Colonic mucosa (tissue), 4 donors: ENCODE data around the gene PFKFB4. TPM values are rescaled to one million over a fixed set of nuclear protein-coding genes. Genes with fewer than 3 reads are reported as not detected.

Experiments used
- DNase-seq: peaks from one replicate; pipeline ENCODE4 v3.0.0-alpha.2; 2020
- H3K27ac ChIP-seq: fragments of 200-600 bp; one replicate; pipeline ENCODE4 v1.8.0; 2021
- H3K27me3 ChIP-seq: fragments of 200-600 bp; one replicate; pipeline ENCODE4 v1.8.0; 2021
- H3K36me3 ChIP-seq: fragments of 200-600 bp; one replicate; pipeline ENCODE4 v1.8.0; 2021
- H3K4me1 ChIP-seq: fragments of 200-600 bp; one replicate; pipeline ENCODE4 v1.8.0; 2021; ENCODE audit warnings: mild to moderate bottlenecking
- H3K4me3 ChIP-seq: fragments of 200-600 bp; one replicate; pipeline ENCODE4 v1.8.0; 2021
- H3K9ac ChIP-seq, 2 donors: one replicate each; pipeline ENCODE4 v1.7.0; 2013; ENCODE audit warnings: control low read depth in 2 of 2, low read depth in 2 of 2, low read length in 2 of 2
- H3K9me3 ChIP-seq: fragments of 200-600 bp; one replicate; pipeline ENCODE4 v1.8.0; 2021
- intact Hi-C: fragments of 100-400 bp; cut with DNase I; formaldehyde crosslinking; loops from one replicate; pipeline ENCODE4 v1.14.1; 2022
- total RNA-seq, 2 donors: library from RNA; stranded (reverse); fragmentation: NEBNext Ultra II Directional in 1 of 2; extraction: Animal tissue kit (Norgen Biotek cat#: 25700) in 1 of 2; gene quantifications; one replicate each; pipeline ENCODE4 v1.2.1, GENCODE V29; 2021
- TF ChIP-seq, protein P1 (sequence below): fragments of 200-600 bp; IDR thresholded peaks from one replicate; pipeline ENCODE4 v1.8.0; 2022; ENCODE audit warnings: antibody characterized with exemption, mild to moderate bottlenecking
- donor health status: healthy.
- donor health status: DM: no; HTN: no; CAD: no.
- donor health status: DM: no; HTN: no; CAD: no.

PFKFB4 gene
- total RNA-seq, 2 donors from 2014 or later = 8.1 to 51.0 TPM

DNA sequence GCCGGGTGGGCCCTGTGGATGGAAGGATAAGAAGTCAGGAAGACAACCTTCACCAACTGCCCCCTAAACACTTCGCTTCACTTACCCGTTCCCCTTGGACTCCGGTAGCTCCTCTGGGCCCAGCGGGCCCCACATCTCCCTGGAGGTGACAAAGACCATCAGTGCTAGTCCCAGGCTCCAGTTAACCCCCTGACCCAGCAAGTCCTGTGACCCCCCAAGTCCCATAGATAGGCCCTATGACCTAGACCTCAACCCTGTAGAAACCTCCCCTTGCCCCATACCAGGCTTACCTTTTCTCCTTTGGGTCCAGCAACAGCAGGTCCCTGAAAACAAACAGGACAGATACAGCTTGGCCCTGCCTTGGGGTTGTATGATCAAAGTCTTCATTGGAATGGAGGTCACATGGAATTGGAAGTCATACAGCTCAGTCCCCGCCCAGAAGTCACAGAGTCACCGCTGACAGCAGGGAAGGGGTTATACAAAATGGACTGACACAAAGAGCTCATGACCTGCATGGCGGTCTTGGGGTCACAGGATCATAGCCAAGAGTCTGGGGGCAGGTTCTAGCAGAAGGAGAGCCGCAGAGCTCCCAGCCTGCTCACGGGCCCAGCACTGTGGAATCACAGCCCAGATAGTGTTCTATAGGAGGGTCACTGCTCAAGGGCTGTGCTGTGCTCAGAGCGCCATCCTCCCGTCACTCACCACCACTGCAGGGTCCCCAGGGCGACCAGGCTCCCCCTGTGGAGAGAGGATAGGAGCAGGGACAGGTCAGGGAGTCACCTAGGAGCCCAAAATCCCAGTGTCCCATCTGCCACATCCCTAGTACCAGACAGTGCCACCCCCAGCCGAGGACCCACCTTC, 25.2 kb upstream of the PFKFB4 start:
- H3K36me3 ChIP-seq = no peaks in the 10 kb centered on the region
- intact Hi-C loops = no loop called here

DNA sequence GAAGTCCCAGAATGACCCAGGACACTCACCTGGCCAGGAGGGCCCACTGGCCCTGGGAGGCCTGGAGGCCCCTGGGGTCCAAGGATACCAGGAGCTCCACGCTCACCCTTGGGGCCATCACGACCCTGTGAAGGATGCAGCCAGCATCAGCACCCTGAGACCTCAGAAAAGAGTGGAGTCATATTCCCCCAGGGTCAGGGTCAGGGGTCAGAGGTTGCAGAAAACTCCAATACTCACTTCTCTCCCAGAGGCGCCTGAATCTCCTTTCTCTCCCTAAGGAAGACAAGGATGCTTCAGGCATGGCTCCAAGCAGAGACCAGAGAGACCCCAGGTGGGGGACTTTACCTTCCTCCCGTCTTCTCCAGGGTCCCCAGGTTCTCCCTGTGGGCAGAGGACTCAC, 20.0 kb upstream of the PFKFB4 start:
- DNase-seq = no peak
- no peaks in the 10 kb centered on the region for H3K36me3 ChIP-seq
- no peak overlapping the region for H3K9ac ChIP-seq
- H3K4me3 ChIP-seq = no peak overlapping the region
- TF ChIP-seq, protein P1, sequence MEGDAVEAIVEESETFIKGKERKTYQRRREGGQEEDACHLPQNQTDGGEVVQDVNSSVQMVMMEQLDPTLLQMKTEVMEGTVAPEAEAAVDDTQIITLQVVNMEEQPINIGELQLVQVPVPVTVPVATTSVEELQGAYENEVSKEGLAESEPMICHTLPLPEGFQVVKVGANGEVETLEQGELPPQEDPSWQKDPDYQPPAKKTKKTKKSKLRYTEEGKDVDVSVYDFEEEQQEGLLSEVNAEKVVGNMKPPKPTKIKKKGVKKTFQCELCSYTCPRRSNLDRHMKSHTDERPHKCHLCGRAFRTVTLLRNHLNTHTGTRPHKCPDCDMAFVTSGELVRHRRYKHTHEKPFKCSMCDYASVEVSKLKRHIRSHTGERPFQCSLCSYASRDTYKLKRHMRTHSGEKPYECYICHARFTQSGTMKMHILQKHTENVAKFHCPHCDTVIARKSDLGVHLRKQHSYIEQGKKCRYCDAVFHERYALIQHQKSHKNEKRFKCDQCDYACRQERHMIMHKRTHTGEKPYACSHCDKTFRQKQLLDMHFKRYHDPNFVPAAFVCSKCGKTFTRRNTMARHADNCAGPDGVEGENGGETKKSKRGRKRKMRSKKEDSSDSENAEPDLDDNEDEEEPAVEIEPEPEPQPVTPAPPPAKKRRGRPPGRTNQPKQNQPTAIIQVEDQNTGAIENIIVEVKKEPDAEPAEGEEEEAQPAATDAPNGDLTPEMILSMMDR = no peak
- no peaks in the 10 kb centered on the region for H3K27me3 ChIP-seq
- H3K4me1 ChIP-seq = no peaks in the 10 kb centered on the region
- no peak overlapping the region for H3K27ac ChIP-seq
- no peaks in the 10 kb centered on the region for H3K9me3 ChIP-seq
- intact Hi-C loops = no loop called here

More for the DNA sequence above, 25.2 kb upstream of the PFKFB4 start:
- Histone ChIP-seq H3K27me3 (no peaks in the 10 kb centered on the region), H3K27ac (no peak overlapping the region), H3K9me3 (no peaks in the 10 kb centered on the region), H3K4me3 (no peak overlapping the region), H3K9ac (no peak overlapping the region), H3K4me1 (no peaks in the 10 kb centered on the region)
- DNase-seq = no peak
- TF ChIP-seq, protein P1 = no peak

DNA sequence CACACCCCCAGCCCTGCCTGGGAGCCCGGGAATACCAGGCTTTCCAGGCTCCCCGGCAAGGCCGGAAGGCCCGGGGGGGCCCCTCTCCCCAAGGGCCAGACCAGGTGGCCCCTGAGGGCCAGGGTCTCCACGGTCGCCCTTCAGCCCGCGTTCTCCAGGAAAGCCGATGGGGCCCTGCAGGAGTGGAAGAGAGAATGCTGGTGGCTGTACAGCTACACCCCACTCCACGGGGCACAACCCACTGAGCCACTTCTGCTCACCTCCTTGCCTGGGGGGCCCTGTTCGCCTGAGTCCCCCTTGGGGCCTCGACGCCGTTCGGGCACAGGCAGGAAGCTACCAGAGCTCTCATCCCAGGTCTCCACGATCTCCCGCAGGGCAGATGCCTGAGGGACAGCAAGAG, 18.8 kb upstream of the PFKFB4 start:
- Histone ChIP-seq H3K27ac (no peak overlapping the region), H3K27me3 (no peaks in the 10 kb centered on the region), H3K4me3 (no peak overlapping the region), H3K4me1 (no peaks in the 10 kb centered on the region), H3K9ac (no peak overlapping the region), H3K36me3 (no peaks in the 10 kb centered on the region), H3K9me3 (no peaks in the 10 kb centered on the region)
- DNase-seq = no peak
- intact Hi-C loops = no loop called here
- TF ChIP-seq, protein P1 = no peak

DNA sequence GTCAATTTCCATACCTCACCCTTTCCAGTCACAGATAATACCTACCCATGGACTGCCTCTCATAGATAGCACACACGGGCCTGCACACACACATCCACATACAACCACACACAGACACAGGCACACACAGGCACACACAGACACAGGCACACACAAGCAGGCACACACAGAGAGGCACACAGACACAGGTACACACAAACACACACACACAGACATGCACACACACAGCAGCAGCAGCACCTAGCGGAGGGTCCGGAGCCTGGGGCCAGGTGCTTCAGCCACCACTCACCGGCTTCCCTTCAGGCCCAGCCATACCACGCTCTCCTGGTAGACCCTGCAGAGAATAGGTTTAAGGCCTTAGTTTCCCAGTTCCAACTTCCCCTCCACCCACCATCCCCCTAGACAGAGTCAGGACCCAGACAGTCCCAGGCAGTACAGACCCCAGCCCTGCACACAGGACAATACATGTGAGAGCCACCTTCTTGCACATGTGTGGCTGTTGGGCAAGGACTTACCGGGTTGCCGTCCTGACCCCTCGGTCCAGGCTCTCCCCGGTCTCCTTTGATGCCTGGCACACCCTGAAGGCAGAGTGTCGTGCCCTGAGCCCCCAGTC, 17.5 kb upstream of the PFKFB4 start:
- H3K4me3 ChIP-seq = no peak overlapping the region
- no peak for DNase-seq
- intact Hi-C loops = no loop called here
- H3K27ac ChIP-seq = no peak overlapping the region
- H3K9me3 ChIP-seq = no peaks in the 10 kb centered on the region
- TF ChIP-seq, protein P1 = no peak
- H3K9ac ChIP-seq = no peak overlapping the region
- H3K27me3 ChIP-seq = no peaks in the 10 kb centered on the region
- H3K36me3 ChIP-seq = no peaks in the 10 kb centered on the region
- no peaks in the 10 kb centered on the region for H3K4me1 ChIP-seq

DNA sequence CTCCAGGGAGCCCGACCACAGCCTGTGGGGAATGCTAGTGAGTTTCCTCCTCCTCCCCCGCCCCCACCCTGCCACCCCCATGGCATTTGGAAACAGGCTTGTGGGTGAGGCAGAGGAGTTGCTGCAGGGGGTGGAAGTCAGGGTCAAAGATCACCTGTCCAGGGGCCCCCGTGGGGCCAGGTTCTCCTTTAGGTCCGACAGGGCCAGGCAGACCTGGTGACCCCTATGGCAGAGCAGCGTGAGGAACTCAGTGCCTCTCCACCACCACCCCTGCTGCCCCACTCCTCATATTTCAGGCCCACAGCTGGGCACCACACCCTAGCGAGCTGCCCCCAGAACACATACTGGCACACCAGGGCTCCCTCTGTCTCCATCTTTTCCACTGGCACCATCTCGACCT, 15.9 kb upstream of the PFKFB4 start:
- Histone ChIP-seq H3K36me3 (no peaks in the 10 kb centered on the region), H3K9me3 (no peaks in the 10 kb centered on the region)

More for the DNA sequence above, 15.9 kb upstream of the PFKFB4 start:
- Histone ChIP-seq H3K27me3 (no peaks in the 10 kb centered on the region), H3K27ac (no peak overlapping the region), H3K4me1 (no peaks in the 10 kb centered on the region), H3K9ac (no peak overlapping the region), H3K4me3 (no peak overlapping the region)
- intact Hi-C loops = no loop called here
- TF ChIP-seq, protein P1 = no peak
- no peak for DNase-seq
